ENCODE results near the gene MAPKAP1.

The MAPKAP1 gene

GRCh38 chr9:125442452-125442851, 264.6 kb downstream of the MAPKAP1 start:
- DNase-seq, result no peak

DNA sequence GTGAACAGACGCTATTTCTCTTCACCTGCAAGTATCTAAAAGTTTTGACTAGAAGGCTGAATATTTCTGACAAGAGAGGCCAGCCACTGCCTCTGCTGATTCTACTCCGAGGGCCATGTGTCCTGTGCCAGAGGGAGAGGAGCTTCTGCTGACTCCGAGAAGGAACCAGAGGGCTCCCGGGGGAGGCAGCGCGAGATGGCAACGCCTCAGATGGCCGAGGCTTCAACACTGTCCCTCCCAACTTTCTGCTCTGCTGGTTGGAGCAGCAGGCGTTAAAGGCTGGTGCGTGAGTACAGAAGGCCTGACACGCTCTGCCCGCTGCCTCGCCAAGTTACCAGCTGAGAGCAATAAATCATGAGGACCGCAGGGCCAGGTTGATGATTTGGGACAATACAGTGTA, 266.6 kb downstream of the MAPKAP1 start:
- no peak for DNase-seq

DNA sequence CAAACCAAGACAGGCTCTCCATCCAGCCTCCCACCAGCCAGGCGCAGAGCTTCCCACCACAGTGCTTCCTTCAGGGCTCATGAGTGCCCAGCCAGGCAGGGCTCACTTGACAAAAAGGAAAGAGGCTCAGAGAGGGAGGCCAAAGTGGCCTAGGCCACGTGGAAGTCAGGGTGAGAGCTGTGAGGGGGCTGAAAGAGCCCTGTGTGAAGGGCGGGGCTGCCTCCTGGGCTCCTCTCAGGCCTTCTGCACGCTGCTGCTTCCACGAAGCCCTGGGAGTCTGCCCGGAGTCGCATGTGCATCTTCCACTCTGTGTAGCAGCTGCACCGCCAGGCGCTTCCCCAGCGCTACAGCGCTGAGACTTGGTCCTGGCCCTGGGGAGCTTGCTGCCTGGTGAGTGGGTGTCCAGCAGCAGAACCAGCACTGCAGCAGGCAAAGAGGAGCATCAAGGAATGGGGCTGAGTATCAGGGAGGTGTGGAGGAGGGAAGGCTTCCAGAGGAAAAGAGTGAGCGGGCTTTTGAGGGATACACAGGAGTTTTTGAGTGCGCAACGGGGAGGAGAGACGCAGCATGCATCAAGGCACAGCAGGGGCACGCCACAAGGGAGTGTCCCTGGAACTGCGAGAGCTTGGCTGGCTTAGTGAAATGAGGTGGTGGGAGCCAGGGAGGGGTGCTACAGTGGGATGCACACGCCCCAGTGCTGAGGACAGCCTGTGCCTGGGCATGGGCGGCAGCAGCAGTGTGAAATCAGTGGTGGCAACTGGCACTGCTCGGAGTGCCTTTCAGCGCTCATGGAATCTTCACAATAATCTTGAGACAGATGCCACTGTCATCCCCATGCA, 267.4 kb downstream of the MAPKAP1 start:
- DNase-seq, result no peak

- DNase-seq, result no peak
These were observed 268.2 kb downstream of the MAPKAP1 start for GRCh38 chr9:125438506-125439433.

- no peak for DNase-seq
These were observed 269.2 kb downstream of the MAPKAP1 start for GRCh38 chr9:125437771-125438221.

DNA sequence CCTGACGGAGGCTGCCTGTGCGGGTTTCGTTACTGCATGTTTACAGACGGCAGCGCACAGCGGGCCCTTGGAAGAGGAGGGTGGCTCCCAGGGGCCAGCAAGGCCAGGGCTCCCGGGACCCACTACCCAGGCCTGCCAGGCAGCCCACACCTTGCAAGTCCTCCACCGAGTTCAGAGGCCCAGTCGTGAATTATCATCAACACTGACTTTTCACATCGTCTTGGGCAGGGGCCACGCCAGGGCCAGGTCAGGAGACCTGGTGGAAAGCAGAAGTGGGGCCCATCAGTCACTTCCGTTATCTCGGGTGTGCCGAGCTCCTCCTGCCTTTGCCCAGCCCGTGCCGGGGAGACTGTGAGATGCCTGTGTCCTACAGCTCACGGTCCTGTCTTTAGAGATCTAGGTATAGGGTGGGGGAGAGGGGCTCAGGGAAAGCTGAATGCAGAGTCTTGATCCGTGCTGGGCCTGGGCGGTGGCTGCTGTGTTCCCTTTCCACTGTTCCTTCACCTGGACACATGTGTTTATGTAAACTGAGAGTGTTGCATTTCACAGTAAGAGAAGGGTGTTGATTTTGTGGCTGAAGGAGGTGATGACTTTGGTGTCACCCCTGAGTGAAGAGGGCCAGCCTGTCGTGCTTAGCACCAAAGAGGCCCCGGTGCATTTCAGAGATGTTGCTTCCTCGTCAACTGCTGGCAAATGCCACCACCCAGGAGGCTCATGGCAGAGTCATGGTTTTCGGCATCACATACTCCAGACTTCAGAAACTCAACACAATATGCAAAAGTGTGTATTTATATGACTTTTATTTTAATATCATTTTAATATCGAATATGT, 270.2 kb downstream of the MAPKAP1 start:
- no peak for DNase-seq

GRCh38 chr9:125435776-125436612, 271.0 kb downstream of the MAPKAP1 start:
- no peak for DNase-seq

- no peak for DNase-seq
These were observed 271.8 kb downstream of the MAPKAP1 start for GRCh38 chr9:125434986-125435775.

DNA sequence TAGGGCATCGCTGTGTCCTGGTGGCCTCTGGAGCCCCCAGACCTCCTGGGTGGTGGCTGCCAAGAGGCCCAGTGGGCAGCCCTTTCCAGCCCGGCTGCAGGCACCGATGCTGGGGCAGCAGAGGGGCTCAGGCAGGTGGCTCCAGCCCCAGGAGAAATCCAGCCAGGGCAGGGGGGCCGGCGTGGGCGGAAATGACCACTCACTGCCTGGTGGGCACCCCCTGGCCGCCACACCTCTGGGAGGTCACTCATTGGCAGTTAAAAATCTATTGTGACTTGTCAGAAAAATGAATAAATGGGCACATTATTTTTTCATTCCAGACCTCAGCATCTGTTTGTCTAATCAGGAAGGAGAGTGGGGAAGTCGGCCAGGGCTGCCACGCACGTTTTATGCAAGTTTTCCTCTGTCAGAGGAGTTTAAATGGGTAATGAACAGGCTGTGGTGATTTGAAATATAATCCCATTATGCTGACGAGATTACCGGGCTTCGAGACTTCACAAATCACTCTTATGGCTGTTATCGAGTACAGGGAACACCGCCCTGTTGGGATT, 273.5 kb downstream of the MAPKAP1 start:
- DNase-seq, result no peak

DNA sequence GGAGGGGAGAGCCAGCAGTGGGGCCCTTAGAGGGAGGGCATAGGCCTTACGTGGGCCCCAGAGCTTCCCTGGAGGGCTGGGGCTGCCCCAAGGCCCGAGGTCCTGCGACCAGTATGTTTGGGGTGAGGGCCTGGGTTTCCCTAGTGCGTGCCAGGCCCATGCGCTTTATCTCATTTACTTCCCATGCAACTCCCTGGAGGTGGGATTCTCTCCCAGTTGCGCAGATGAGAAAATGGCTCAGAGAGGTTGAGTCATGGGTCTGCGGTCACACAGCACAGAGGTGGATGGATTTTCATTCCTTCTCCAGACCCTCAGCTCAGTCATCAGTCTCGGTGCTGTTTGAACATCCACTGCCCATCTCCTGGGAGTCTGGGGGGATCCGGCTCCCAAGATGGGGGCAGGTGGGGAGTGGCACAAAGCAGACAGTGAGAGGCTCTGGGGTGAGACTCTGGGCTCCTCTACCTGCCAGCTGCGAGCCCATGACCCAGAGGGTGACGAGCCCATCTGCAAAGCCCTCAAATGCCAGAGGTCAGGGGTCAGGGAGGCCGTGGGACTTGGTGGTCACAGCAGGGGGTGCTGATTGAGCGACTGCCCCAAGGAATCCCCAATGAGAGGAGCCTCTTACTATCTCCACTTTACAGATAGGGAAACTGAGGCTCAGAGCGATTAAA, 274.2 kb downstream of the MAPKAP1 start:
- DNase-seq, result no peak

GRCh38 chr9:125431741-125432271, 275.2 kb downstream of the MAPKAP1 start:
- DNase-seq, result no peak

GRCh38 chr9:125431012-125431305, 276.0 kb downstream of the MAPKAP1 start:
- DNase-seq, result no peak

GRCh38 chr9:125430161-125431011, 276.6 kb downstream of the MAPKAP1 start:
- DNase-seq, result no peak

DNA sequence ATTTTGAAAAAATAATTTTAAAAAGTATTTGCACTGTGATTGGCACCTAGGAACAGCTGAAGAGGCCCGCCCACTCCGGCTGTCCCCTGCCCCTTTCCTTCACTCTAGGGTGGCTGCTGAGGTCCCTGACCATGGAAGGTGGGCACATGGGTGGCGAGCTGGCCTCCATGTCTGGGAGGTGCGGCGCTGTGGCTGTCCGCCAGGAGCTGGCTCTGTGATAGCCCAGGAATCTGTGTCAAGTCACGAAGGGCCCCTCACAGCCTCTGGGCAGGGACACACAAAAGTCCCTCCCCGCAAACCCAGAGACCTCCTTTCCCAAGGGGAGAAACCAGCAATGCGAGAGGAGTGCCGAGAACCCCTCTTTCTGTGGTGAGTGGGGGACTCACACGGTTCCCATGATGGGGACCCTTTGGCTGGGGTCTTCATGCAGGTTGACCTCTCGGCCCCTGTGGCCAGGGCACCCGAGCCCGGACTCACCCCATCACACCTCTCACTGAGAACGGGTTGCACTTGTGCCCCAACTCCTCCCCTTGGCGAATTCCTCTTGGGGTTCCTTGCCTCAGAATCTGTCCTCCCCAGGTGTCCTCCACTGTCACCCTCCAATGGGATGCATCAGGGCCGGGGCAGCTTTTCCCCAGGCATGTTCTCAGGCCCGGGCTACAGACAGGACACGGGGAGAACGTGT, 277.4 kb downstream of the MAPKAP1 start:
- DNase-seq, result no peak

- no peak for DNase-seq
These were observed 278.0 kb downstream of the MAPKAP1 start for GRCh38 chr9:125428902-125429467.

- no peak for DNase-seq
These were observed 278.7 kb downstream of the MAPKAP1 start for GRCh38 chr9:125428060-125428901.

- no peak for DNase-seq
These were observed 279.5 kb downstream of the MAPKAP1 start for GRCh38 chr9:125427556-125427955.

Data from NCI-H2171 (cell line).